ENCODE results near the gene TRIO.

The TRIO gene

DNA sequence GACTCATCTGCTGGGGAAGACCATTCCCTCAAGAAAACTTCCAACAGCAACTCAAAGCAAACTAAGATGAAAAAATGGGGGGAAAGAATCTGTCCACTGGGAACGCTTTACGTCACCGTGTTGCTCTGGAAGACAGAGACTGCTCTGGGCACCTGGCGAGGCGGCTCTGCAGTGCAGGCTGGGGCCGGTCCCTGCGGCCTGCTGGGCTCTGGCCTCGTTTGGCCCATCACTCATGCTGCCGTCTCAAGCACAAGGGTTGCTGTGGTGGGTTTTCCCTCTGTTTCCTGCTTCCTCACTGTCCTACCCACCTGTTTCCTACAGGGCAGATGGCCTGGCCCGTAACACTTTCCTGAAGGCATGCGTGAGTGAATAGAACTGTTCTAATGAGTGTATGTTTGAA is 345.6 kb downstream of the TRIO start:
- no peak for DNase-seq (ENCODE audit: low read depth)

DNA sequence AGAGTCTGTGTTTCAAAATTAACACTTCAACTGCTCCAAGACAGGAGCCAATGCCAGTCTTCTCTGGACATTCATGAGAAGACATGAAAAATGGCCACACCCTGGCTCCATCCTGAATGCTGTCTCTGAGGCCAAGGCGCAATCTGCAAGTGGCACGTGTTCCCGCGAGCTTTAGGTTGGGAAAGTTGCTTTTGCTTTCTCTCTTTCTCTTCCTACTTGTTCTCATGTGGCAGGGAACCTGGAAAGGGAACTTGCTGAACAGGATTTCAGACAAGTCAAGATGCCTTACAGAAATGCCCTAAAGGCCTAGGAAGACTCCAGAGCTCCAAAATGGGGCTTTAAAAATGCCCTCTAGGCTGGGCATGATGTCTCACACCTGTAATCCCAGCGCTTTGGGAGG is 346.5 kb downstream of the TRIO start:
- DNase-seq (ENCODE audit: low read depth), result no peak

DNA sequence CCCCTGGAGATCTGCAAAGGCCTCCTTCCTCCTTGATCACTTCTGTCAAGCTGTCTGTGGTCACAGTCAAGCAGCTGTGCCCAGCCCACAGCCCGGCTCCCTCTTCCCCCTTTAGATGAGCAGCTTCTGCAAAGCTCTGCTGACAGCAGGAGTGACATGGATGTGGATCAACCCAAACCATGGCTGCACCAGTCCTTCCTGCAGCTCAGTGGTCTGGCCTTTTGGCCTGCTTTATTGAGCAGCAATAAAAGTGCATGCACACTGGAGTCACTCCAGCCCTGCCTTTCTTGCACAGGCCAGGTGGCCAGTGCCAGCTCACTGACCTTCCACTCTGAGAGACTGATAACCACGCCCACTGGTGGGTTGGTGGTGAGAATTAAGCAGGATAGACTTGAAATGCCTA is 347.2 kb downstream of the TRIO start:
- DNase-seq (ENCODE audit: low read depth), result no peak

DNA sequence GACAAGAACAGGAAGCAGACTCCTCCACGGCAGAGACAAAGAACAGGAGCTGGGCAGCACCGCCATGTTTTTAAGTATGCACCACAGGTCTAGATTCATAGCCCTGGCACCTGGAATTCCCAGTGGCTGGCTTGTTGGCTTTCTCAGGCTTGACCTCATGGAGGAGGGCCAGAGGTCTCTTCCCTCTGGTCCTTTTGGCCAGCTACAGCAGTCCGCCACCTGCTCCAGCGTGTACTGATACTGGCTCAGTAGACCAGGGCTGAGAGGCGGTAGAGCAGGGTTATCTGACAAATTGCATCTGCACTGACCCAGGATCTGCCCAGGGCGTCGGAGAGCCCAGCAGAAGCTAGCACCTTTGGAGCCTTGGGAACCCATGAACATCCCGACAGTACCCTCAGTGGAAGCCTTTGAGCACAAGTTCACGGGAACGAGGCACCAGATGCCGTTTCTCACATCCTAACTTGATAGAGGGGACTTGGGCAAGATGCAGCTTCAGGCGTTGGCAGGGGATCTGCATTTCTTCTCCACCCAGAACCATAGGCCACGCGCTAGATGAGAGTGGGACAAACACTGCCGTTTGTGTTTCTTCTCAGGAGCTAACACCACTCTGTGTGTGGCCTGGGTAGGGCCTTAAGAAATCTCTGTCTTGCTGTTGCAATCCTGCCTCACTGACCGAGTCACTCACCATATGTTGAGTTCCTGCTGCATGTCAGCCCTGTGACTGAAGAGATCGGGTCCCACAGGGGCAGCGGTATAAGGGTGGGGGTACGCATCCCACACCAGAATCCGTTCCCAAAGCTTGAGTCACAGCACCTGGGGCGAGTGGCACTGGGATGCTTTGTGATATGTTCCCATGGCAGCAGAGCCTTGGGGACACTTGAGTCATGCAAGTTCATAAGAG is 348.1 kb downstream of the TRIO start:
- DNase-seq (ENCODE audit: low read depth), result peak; percentile 28

DNA sequence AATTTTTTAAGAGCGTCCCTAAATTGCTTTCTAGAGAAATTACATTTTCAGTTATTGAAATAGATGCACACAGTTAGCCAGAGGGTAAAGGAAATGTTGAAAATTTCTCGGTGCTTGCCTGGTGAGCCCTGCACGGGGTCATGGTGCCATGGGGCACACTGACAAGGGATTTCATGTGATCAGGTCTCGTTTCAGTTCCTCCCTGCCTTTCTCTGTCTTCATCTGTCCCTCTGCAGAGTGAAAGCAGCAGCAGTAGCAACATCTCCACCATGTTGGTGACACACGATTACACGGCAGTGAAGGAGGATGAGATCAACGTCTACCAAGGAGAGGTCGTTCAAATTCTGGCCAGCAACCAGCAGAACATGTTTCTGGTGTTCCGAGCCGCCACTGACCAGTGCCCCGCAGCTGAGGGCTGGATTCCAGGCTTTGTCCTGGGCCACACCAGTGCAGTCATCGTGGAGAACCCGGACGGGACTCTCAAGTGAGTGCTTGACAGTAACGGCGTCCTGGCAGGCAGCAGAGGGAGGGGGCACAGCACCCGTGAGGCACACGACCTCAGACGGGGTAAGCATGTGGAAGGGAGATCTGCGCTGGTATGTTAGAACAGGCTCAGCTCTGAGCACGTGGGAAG is 349.3 kb downstream of the TRIO start:
- no peak for DNase-seq (ENCODE audit: low read depth)

DNA sequence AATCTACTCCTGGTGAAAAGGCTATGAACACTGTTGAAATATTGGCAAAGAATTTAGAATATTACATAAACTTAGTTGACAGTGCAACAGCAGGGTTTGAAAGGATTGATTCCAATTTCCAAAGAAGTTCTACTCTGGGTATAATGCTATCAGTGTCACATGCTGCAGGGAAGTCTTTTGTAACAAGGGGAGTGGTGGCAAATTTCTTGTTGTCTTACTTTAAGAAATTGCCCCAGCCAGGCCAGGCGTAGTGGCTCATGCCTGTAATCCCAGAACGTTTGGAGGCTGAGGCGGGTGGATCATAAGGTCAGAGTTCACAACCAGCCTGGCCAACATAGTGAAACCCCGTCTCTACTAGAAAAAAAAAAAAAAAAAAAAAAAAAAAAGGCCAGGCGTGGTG is 352.2 kb downstream of the TRIO start:
- DNase-seq (ENCODE audit: low read depth), result no peak

DNA sequence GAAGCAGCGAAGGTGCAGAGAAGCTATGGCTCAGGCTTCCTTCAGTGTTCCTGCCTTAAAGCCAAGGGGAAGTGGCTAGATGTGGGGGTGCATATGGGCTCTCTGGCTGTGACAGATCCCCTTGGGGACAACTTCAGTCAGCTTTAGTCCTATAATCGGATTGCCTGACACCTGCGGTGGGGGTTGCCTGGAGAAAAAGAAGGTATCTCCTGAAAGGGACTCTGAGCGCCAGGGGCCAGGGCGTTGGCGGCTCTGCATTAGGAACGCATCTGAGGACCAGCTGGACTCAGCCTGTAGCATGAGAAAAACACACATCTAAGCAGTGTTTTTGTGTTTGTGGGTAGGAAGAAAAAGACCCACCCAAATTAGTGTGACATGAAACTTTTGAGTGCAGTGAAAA is 354.2 kb downstream of the TRIO start:
- DNase-seq (ENCODE audit: low read depth), result no peak

DNA sequence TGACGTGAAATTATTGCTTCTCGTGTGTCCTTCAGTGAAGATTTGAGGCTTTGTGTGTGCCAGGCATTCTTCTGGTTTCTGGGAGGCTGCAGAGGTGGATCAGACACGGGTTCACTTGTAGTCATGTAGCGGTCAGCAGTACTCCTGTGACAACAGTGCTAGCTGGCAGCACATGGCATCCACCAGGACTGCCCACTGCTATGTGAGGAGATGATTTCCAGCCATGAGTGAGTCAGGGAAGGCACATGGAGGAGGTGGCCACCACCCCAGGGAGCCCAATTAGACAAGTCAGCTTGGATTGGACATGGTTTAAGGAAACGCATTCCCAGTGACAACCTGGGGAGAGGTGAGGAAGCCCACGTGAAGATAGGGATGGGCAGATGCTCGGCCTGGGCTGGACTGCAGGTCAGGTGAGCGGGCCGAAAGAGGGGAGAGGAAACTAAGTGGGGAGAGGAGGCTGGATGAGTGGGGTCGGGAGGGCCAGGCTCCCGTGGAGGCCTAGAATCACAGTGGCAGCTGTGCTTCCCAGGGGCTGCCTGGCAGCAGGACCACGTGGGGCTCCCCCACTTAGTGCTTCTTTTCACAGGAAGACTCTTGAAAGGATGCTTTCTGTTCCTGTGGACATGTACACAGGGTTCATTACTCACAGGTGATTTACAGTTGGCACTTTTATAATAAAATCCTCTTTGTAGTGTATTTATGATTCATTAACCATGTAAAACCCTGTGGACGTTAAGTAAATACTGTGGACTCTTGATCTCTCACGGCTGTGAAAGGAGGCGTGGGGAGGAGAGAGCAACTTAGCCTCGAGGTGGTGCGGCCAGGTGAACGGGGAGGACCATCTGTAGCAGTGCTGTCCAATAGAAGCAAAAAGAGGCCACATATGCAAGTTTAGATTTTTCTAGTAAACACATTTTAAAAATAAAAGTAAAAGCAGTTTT is 358.5 kb downstream of the TRIO start:
- DNase-seq (ENCODE audit: low read depth), result no peak

DNA sequence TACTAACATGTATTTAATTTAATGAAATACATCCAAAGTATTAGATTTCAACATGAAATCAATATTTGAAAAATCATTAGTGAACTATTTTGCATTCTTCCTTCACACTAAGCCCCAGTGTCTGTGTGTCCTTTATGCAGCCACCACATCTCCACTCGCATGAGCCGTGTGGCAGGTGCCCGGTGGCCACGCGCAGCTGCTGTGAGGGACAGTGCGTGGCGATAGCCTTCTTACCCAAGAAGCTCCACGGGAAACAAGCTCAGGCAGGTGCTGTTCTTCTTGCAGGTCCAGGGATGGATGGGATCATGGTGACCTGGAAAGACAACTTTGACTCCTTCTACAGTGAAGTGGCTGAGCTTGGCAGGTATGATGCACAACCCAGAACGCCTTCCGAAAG is 359.1 kb downstream of the TRIO start:
- no peak for DNase-seq (ENCODE audit: low read depth)

DNA sequence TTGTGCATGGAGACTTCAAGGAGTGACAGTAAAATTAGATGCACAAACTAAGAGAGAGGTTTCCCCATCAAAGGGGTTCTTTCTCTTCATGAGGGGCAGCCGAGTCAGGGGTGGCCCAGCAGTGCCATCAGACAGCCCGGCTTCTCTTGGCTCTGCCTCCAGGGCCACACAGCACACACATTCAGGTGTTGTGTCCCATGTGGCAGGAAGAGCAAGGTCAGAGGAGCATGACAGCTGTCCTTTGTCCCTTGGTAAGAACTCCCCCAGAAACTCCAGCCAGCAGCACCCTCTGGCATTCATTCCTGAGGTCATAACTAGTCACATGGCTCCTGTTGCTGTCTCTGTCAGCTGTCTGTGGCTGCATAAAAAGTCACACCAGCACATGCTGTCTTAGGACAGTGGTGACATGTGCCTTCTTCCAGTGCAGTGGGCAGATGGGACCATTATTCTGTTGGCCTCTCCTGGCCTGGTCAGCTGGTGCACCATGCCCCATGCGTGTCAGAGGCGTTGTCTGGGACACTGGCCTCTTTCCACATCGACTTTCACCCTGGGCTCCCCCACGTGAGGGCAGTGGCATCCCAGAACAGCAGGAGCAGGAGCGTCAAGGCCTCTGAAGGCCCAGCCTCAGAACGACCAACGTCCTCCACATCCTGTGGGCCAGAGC is 360.0 kb downstream of the TRIO start:
- no peak for DNase-seq (ENCODE audit: low read depth)

DNA sequence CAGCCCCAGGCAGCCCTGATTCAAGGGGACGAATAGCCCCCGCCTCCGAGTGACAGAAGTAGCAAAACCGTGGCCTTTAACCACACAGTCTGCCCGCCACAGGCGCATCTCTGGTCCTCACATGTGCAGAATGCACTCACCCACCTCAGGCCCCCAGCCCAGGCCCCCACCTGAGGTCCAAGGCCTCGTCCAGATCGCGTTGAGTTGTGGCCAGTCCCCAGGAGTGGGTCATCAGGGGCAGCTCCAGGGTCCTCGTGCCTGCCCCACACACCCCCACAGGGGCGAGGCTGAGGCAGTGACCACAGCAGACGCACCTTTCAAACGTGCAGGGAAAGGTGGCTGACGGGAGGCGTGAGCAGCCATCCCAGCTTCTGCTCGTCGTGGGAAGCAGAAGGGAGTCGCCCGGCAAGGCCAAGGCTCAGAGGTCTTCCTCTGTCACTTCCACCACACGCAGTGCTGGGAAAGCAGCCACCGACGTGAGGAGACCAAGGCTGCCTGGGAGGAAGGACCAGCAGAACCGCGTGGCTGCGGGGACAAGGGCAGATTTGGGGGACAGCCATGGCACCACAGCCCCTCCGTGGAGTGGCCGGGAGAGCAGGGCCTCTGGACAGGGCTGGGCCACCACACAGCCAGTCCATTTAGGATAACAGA is 360.7 kb downstream of the TRIO start:
- DNase-seq (ENCODE audit: low read depth), result no peak

DNA sequence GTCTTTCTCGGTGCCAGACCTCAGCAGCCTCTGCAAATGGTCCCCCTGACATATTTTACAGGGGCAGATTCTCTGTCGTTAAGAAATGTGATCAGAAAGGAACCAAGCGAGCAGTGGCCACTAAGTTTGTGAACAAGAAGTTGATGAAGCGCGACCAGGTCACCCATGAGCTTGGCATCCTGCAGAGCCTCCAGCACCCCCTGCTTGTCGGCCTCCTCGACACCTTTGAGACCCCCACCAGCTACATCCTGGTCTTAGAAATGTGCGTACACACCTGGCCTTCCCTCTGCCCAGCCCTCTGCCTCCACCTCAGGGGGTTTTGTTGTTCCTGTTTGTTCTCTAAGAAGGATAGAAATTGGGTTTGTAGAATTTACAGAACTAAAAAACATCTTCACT is 361.2 kb downstream of the TRIO start:
- DNase-seq (ENCODE audit: low read depth), result no peak

DNA sequence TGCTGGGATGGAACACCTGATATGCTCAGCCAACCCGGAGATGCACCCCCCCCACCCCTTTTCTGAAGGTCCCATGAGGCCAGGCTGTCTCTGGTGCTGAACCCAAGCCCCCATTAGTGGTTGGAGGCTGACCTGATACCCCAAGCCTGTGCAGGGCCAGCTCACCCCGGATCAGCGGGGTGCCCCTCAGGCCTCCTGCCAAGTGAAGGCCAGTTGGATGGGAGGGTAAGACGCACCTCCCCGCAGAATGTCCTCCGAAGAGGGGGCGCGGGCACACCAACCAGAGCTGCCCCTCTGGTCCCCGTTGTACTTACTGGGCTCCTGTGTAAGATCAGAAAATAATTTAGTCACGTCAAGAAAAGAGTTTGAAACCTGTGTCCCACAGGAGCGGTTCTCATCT is 361.7 kb downstream of the TRIO start:
- no peak for DNase-seq (ENCODE audit: low read depth)

DNA sequence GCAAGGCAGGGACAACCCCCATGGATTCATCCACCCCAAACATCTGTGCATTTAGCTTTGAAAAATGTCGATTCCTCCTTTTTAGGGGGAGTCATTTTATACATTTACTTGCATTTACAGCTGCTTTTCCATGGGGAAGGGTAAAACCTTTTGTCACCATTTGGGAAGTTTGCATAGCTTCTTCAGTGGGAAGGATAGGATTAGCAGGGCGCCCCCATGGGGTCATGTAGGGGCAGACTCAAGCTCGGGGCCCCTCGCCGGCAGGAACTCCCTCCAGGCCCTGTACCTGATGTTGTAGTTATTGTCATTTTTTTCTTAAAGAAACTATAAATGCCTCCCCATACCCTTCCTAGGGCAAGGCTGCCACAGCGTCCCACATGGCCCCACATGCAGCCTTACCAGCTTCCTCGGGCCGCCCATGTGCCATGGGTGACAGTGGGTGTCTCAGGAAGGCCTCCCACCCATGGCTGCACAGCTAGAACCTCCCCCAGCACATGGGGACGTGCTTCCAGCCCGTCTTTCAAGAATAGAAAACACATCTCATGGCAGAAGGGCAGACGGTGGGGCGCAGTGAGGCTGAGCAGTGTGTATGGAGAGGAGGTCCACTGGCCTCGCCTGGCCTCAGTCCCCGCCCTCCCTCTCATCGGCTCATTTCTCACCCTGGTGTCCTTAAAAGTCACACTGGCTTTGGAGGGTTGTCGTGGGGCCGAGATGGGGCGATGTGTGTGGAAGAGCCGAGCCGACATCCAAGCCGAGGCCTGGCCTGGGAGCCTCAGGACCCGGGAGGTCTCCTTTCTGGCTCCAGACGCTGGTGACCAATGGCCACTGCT is 362.4 kb downstream of the TRIO start:
- no peak for DNase-seq (ENCODE audit: low read depth)

DNA sequence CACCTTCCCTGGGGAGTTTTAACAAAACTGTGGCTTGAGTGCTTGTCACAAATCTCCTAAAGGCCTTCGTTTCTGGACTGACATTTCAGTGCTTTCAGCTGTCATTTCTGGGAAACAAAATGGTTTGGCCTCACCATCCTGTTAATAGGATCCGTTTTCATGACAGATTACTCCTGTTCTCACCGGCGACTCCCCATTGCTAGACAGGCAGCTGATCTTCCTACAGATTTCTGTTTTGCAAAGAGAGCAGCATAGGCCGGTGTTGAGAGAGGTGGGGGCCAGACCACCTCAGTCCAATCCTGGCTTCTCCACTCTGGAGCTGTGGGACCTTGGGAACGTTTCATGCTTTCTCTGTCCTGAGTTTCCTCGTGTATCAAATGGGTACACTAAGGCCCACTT is 363.0 kb downstream of the TRIO start:
- no peak for DNase-seq (ENCODE audit: low read depth)

DNA sequence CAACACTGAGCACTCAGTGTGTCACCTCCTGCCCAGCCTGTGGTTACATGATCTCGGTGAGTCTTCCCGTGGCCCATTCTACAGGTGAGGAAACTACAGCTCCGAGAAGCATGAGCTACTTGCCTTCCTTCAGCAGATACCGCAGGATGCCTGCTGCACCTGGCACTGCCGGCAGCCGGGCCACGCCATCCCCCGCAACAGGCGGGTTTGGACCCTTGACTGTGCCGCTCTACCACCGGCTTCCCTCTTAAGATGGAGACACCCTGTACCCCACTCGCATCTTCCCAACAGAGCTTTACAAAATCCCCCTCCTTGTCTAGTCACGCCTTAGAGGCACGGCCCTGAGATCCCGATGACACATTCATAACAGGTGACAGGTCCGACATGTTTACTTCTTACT is 363.5 kb downstream of the TRIO start:
- DNase-seq (ENCODE audit: low read depth), result no peak

DNA sequence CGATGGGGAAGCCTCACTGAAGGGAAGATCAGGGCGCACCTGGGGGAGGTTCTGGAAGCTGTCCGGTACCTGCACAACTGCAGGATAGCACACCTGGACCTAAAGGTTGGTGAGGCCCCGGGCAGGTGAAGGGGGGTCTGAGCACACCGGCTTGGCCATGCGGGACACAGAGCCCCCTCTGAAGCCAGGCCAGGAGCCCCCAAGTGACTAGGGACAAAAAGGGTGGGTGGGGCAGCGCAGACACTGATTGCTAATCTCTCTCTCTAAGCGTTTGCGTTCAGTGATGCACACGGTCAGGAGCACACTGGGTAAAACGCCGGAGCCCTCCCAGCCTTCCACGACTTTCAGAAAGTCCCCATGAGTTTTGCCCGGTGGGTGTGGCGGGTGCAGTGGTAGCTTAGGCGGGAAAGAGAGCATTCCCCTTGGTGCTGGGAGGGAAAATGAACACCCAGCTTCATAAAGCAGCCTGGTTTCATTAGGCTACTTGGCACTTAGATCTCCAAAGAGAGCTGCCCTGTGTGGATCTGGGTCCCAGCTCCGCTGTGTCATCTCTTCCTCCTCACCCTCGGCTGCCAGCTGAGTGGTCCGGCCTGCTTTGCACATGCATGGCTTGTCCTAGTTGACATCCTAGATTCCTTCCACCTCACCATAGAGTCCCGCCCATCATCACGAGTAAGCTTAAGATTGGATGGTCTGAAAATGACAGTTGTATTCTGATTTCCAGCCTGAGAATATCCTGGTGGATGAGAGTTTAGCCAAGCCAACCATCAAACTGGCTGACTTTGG is 364.2 kb downstream of the TRIO start:
- DNase-seq (ENCODE audit: low read depth), result no peak

DNA sequence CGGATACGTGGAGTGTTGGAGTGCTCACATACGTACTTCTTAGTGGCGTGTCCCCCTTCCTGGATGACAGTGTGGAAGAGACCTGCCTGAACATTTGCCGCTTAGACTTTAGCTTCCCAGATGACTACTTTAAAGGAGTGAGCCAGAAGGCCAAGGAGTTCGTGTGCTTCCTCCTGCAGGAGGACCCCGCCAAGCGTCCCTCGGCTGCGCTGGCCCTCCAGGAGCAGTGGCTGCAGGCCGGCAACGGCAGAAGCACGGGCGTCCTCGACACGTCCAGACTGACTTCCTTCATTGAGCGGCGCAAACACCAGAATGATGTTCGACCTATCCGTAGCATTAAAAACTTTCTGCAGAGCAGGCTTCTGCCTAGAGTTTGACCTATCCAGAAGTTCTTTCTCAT is 364.9 kb downstream of the TRIO start:
- DNase-seq (ENCODE audit: low read depth), result no peak

DNA sequence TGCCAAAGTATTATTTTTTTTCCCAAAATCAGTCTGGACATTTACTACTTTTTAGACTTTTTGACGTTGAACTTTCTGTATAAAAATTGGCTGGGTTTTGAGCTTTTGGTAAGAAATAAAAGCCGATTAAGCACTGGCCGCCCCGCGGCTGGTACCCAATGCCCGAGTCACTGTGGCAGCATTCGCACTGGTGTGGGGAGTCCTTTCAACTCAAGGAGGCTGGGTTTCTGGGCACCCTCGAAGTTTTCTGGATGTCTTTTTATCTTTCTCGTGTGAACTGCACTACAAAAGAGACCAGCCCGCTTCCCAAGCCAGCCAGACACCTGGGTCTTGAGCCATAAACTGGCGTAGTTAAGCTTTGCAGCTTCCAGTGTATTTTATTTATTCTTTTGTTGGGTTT is 366.4 kb downstream of the TRIO start:
- DNase-seq (ENCODE audit: low read depth), result no peak
